GM19025 (cell line): Measurements from ENCODE around the gene MX2.

Experiments used
- ATAC-seq: cut with Tn5 transposase; IDR thresholded peaks from one replicate; pipeline ENCODE4 v1.9.1; 2021; ENCODE audit warnings: mild to moderate bottlenecking, low read depth, moderate library complexity; ENCODE audit not compliant: unreplicated experiment

The MX2 gene

GRCh38 chr21:41431788-41432548 lies 70.1 kb downstream of the MX2 start:
- ATAC-seq: peak; percentile 80

DNA sequence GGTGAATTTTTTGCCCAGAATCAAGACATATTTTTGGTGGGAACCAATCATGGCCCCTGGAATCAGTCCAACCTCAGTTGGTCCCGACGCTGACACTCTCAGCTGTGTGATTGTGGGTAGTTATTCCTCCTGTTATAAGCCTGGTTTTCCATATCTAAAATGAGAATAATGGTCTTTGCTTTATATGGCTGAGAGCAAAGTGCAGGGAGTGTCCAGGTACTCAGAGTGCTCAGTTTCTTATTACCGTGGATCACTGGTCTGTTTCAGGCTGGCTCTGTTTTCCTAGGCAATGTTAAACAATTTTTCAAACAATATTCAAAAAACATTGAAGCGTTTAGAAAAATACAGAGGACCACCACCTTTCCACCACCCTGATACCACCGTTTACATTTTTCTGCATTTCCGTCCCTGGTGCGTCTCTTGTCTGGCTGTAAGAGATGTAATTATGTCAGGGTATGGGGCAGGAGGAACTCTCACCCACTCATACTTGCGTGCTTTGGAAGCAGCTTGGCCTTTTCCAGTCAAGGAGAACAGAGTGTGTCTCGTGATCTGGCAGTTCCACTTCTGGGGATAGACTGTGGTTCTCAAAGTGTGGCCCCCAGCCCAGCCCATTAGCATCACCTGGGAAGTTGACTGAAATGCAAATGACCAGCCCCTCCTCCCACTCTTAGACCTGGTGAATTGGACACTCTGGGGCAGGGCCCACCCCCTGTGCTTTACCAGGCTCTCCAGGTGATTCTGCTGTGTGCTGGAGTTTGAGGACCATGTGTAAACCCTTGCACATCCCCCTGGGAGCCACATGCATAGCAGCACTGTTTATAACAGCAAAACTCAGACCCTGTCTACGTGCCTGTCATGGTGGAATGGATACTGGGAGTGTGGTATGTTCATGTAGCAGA lies 71.0 kb downstream of the MX2 start:
- no peak for ATAC-seq

DNA sequence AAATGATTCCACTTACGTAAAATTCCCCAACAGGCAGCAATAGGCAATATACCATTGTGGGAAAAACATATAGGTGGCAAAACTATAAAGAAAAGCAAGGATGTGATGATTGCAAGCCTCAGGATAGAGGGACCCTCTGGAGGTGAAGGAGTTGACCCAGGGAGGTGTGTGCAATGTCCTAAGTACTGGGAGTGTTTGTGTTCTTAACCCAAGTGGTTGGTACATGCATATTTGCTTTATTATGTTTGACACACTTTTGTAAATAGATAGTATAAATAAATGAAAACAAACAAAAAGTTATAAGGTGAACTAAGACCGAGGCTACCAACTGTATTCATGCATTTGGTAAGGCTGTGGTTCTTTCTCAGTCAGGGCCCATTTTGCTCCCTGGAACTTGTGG lies 71.7 kb downstream of the MX2 start:
- no peak for ATAC-seq

DNA sequence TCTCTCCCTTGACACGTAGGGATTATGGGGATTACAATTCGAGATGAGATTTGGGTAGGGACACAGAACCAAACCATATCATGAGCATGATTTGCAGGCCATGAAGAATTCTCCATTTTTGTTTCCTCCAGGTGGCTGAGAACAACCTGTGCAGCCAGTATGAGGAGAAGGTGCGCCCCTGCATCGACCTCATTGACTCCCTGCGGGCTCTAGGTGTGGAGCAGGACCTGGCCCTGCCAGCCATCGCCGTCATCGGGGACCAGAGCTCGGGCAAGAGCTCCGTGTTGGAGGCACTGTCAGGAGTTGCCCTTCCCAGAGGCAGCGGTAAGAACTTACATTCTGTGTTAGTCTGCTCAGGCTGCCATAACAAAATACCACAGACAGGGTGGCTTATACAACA lies 73.9 kb downstream of the MX2 start:
- ATAC-seq: no peak

DNA sequence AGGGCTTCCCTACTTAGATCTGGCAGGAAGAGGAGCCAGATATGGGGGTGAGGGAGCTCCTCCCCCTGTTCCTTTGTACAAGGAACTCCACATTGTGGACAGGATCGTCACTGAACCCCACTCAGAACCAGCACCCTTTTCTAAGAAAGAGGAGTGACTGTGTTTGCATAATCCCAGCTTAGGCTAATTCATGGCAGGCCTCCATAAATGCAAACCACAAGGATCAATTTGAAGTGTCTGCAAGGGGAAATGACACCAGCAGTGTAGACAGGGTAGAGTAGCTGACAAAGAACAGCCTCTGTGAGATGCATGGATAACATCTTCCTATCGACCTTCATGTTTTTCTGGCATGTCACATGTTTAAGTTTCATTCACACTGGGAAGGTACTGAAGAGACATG lies 75.9 kb downstream of the MX2 start:
- ATAC-seq: no peak

GRCh38 chr21:41438425-41439113 lies 76.7 kb downstream of the MX2 start:
- ATAC-seq: no peak

DNA sequence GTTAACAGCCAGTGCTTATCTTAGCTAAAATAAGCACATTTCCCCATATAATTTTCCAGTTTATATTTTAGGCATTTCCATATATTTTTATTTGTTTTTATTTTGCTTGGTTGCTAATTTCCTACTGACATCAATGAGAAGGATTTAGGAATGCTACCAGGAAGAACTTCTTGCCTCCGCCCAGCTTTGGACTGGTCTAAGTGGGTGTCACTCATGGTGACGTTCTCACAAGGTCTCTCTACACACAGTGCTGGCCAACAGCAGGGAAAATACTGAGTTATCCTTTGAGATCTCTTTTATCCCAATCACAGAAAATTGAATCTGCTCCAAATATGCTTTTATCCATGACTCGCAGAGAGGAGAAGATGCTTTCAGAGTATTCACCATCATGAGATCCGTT lies 77.4 kb downstream of the MX2 start:
- no peak for ATAC-seq

DNA sequence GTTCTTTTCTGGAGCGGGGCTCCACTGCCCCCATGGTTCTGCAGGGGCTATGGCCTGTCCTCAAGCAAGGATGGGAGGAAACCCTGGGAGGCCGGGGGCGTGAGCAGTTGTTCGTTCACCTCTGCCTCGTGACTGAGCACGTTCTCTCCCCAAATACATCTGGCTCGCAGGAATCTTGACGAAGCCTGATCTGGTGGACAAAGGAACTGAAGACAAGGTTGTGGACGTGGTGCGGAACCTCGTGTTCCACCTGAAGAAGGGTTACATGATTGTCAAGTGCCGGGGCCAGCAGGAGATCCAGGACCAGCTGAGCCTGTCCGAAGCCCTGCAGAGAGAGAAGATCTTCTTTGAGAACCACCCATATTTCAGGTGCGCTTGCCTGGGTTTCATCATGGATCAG lies 79.7 kb downstream of the MX2 start:
- ATAC-seq: no peak

DNA sequence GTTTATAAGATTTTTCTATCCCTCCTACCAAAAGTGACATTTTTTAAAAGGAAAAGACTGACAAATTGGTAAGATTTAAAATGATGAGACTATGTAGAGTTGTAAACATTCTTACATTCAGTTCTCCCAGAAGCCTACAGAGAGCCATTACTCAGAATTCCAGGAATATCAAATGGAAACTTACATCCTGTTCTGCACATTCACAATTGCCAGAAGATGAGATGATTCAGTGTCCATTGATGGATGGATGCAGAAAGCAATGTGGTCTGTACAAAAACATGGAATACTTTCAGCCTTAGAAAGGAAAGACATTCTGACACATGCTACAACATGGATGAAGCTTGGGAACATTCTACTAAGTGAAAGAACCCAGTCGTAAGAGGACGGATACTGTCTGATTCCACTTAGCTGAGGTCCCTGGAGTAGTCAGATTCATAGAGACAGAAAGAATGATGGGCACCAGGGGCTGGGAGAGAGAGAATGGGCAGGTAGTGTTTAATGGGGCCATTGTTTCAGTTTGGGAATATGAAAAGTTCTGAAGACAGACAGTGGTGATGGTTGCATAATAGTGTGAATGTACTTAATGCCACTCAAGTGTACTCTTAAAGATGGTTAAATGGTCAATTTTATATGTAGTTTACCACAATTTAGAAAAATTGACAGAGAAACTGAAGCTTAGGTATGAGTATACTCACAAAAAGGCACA lies 80.8 kb downstream of the MX2 start:
- no peak for ATAC-seq

- ATAC-seq: no peak
These were observed 81.7 kb downstream of the MX2 start for GRCh38 chr21:41443562-41443961.

GRCh38 chr21:41444703-41445464 lies 83.1 kb downstream of the MX2 start:
- ATAC-seq: no peak

DNA sequence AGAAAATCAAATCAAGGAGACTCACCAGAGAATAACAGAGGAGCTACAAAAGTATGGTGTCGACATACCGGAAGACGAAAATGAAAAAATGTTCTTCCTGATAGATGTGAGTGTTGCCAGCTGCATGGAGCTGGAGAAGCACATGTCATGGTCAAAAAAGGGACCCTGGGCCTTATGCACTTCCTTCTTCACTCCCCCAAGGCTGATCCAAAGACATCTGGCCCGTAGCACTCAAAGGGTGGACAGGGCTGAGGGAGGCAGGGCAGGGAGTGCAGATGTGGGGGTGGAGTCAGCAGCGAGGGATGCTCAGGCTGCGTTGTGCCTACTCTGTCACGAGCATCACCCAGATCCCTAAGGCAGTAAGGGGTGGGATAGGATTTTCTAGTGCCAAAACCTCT lies 83.6 kb downstream of the MX2 start:
- ATAC-seq: no peak

GRCh38 chr21:41446586-41446985 lies 84.8 kb downstream of the MX2 start:
- ATAC-seq: no peak

- no peak for ATAC-seq
These were observed 85.5 kb downstream of the MX2 start for GRCh38 chr21:41447356-41447755.

- ATAC-seq: no peak
These were observed 87.8 kb downstream of the MX2 start for GRCh38 chr21:41449613-41450012.

DNA sequence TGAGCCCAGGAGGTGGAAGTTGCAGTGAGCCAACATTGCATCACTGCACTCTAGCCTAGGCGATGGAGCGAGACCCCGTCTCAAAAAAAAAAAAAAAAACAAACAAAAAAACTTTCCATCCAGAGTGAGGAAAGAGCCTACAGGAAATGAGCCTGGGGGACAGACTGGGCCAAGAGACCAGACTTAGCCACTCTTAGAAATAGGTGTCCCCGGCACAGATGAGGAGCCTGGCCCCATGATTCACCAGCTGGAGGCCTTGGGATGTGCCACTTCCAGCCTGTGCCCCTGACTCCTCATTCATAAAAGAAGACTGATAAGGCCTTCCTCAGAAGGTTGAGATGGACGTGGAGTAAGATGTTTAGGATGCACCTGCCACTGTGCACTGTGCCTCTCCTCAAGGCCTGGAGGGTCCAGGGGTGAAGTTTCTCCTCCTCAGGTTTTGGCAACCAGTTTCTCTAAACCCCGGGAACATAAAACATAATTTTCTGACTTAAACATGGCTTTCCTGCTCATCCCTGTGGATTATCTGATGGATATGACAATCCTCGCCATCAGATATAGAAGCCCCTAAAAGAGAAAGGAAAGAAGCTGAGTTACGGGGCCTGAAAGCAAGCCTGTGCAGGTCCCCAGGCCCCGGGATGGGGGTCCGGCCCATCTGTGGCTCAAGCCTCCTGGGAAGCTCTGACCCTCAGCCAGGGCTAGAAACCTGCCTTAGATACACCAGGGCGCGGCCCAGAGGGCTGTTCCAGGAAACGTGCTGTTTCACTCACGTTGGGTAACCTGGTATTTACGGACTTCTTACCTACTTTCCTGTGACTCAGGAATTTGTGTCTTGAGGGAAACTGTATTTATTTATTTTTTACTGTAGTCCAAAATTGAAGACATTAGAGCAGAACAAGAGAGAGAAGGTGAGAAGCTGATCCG lies 90.2 kb downstream of the MX2 start:
- ATAC-seq: no peak

- ATAC-seq: no peak
These were observed 91.4 kb downstream of the MX2 start for GRCh38 chr21:41453198-41453597.

DNA sequence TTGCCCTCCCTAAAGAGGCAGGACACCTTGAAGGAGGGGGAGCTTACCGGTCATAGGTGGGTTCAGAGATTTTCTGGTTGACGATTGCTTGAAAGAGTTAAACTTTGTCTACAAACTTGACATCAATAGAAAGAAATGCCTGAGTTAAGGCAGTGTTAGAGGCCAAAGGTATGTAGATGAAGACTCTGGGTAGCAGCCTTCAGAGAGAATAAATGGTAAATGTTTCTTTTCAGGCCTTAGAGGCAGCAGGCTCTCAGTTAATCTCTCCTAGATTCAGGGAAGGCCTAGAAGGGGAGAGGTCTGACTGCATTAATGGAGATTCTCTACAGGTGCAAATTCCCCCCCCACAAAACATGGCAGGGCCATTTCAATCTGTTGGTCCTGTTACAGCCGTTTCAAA lies 91.9 kb downstream of the MX2 start:
- ATAC-seq: no peak

GRCh38 chr21:41458121-41458520 lies 96.3 kb downstream of the MX2 start:
- ATAC-seq: no peak
